K562 treated with DMSO at 1 percent for 12 hours (cell line): ENCODE data around the gene KRTAP4-6. TPM values are rescaled to one million over a fixed set of nuclear protein-coding genes. Genes with fewer than 3 reads are reported as not detected.

ENCODE experiments used
- total RNA-seq: library from RNA; unstranded; fragments of 300-600 nt; gene quantifications from 2 replicates; pipeline ENCODE4 v1.2.3, GENCODE V29; 2022; ENCODE audit not compliant: insufficient read depth

The KRTAP4-6 gene
- not detected in 2 replicates for total RNA-seq

GRCh38 chr17:41140360-41141131 lies at the start of gene KRTAP4-6:
Gene KRTAP4-6 (minus strand): TSS chr17:41140544. CDS start chr17:41140487, 57 bp downstream.

DNA sequence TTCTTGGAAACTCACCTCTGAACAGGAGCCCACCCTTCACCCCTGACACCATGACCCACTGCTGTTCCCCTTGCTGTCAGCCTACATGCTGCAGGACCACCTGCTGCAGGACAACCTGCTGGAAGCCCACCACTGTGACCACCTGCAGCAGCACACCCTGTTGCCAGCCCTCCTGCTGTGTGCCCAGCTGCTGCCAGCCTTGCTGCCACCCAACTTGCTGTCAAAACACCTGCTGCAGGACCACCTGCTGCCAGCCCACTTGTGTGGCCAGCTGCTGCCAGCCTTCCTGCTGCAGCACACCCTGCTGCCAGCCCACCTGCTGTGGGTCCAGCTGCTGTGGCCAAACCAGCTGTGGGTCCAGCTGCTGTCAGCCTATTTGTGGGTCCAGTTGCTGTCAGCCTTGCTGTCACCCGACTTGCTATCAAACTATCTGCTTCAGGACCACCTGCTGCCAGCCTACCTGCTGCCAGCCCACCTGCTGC lies 49.5 kb upstream of the KRTAP4-6 start, which contains the start of gene KRTAP9-1:
TSS of gene KRTAP9-1 (plus strand) at position 51 of the 482 bp plus-strand sequence. CDS start at position 51, 0 bp downstream.

DNA sequence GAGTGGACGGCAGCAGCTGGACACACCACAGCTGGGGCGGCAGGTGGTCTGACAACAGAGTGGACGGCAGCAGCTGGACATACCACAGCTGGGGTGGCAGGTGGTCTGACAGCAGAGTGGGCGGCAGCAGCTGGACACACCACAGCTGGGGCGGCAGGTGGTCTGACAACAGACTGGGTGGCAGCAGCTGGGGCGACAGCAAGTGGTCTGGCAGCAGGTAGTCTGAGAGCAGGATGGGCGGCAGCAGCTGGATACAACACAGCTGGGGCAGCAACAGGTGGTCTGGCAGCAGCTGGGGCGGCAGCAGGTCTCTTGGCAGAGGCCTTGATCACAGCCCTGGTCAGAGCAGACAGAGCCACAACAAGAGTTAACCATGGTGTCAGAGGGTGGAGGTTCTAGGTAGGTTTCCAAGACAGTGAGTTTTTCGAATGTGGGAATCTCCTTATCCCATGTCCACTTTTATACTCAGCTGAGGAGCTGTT lies 44.2 kb upstream of the KRTAP4-6 start, which contains the start of gene KRTAP4-1:
TSS of gene KRTAP4-1 (minus strand) at position 432 of the 482 bp plus-strand sequence. CDS start at position 375, 57 bp downstream.

GRCh38 chr17:41177727-41178271 lies 37.5 kb upstream of the KRTAP4-6 start, which contains the start of gene KRTAP4-2:
Gene KRTAP4-2 (minus strand): TSS chr17:41178221. CDS start chr17:41178164, 57 bp downstream.

DNA sequence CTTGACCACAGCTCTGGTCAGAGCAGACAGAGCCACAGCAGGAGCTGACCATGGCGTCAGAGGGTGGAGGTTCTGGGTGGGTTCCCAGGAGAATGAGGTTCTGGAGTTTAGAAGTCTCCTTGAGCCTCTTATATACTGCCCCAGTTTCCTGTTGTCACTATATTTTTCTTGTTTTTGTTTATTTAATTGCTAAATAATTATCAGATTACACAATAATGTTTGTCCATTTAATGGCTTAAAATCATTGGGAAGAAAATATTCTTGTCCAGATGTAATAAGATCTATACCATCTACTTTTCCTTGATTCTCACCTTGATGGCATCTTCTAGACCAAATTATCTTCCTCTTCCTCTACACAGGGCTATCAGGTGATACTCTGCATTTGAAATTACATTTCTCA lies 27.8 kb upstream of the KRTAP4-6 start, which contains the start of gene KRTAP4-3:
TSS of gene KRTAP4-3 (minus strand) at position 101 of the 400 bp plus-strand sequence. CDS start at position 52, 49 bp downstream.

GRCh38 chr17:41160648-41161047 lies 20.3 kb upstream of the KRTAP4-6 start, which contains the start of gene KRTAP4-4:
Gene KRTAP4-4 (minus strand): TSS chr17:41160748. CDS start chr17:41160691, 57 bp downstream.

DNA sequence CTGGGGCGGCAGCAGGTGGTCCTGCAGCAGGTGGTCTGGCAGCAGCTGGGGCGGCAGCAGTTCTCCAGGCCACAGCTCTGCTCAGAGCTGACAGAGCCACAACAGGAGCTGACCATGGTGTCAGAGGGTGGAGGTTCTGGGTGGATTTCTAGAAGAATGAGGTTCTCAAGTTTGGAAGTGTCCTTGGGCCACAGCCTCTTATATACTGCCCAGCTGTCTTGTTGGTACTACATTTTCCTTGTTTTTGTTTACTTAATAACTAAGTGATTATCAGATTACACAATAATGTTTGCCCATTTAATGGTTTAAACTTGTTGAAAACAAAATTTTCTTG lies 9.3 kb upstream of the KRTAP4-6 start, which contains the start of gene KRTAP4-5:
TSS of gene KRTAP4-5 (minus strand) at position 174 of the 334 bp plus-strand sequence. CDS start at position 116, 58 bp downstream.

DNA sequence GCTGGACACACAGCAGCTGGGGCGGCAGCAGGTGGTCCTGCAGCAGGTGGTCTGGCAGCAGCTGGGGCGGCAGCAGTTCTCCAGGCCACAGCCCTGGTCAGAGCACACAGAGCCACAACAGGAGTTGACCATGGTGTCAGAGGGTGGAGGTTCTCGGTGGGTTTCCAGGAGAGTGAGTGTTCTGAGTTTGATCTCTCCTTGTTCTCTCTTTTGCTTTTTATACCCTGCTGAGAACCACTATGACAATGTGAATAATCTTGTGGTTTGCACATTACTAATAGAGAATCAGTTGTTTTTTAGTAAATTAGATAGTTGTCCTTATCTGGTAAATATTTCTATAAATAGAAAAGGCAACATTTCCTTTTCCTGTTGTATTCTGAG lies 16.4 kb downstream of the KRTAP4-6 start, which contains the start of gene KRTAP4-12:
TSS of gene KRTAP4-12 (minus strand) at position 192 of the 381 bp plus-strand sequence. CDS start at position 132, 60 bp downstream.

DNA sequence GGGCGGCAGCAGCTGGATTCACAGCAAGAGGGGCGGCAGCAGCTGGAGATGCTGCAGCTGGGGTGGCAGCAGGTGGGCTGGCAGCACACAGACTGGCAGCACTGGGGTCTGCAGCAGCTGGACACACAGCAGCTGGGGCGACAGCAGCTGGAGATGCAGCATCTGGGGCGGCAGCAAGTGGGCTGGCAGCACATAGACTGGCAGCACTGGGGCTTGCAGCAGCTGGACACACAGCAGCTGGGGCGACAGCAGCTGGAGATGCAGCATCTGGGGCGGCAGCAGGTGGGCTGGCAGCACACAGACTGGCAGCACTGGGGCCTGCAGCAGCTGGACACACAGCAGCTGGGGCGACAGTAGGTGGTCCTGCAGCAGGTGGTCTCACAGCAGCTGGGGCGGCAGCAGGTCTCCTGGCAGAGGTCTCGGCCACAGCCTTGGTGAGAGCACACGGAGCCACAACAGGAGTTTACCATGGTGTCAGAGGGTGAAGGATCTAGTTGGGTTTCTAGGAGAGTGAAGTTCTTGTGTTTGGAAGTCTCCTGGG lies 22.4 kb downstream of the KRTAP4-6 start, which contains the start of gene KRTAP4-11:
TSS of gene KRTAP4-11 (minus strand) at position 528 of the 541 bp plus-strand sequence. CDS start at position 470, 58 bp downstream.

DNA sequence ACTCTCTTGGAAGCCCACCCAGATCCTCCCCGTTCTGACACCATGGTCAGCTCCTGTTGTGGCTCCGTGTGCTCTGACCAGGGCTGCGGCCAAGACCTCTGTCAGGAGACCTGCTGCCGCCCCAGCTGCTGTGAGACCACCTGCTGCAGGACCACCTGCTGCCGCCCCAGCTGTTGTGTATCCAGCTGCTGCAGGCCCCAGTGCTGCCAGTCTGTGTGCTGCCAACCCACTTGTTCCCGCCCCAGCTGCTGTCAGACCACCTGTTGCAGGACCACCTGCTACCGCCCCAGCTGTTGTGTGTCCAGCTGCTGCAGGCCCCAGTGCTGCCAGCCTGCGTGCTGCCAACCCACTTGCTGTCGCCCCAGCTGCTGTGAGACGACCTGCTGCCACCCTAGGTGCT lies 35.0 kb downstream of the KRTAP4-6 start, which contains the start of gene KRTAP4-9:
TSS of gene KRTAP4-9 (plus strand) at position 43 of the 400 bp plus-strand sequence. CDS start at position 43, 0 bp downstream.

DNA sequence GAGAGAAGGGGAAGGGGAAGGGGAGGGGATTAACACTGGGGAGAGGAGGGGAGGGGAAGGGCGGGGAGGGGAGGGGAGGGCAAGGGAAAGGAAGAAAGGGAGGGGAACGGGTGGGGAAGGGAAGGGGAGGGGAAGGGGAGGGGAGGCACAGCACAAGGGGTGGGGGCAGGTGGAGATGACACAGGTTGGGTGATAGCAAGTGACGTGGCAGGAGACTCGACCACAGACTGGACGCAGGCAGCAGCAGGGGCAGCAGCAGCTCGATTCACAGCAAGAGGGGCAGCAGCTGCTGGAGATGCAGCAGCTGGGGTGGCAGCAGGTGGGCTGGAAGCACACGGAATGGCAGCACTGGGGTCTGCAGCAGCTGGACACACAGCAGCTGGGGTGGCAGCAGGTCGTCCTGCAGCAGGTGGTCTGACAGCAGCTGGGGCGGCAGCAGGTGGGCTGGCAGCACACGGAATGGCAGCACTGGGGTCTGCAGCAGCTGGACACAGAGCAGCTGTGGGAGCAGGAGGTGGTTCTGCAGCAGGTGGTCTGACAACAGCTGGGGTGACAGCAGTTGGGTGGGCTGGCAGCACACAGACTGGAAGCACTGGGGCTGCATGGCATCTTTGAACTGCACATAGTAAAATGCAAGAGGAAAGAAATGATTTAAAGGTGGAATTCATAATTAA lies 38.6 kb downstream of the KRTAP4-6 start, which contains the start of gene KRTAP4-16:
TSS of gene KRTAP4-16 (minus strand) at position 624 of the 674 bp plus-strand sequence. CDS start at position 624, 0 bp downstream.

DNA sequence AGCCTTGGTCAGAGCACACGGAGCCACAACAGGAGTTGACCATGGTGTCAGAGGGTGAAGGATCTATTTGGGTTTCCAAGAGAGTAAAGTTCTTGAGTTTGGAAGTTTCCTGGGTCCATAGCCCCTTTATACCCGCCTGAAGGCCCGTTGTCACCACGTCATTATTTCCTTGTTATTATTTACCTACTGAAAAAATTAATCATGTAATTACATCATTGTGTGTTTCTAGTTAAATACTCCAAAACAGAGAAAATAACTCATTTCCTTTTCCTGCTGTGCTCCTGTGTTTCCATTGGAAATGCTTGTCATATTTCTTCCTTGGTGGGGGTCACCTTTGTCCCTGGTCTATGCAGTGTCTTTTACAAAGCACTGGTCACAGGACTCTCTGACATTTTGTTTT lies 42.3 kb downstream of the KRTAP4-6 start, which contains the start of gene KRTAP4-8:
TSS of gene KRTAP4-8 (minus strand) at position 101 of the 400 bp plus-strand sequence. CDS start at position 43, 58 bp downstream.

Other genes with a start within 250 kb of the KRTAP4-6 start
- gene KRT23, start 202.9 kb downstream of the KRTAP4-6 start, total RNA-seq = not detected in 2 replicates
- gene KRT39, start 173.6 kb downstream of the KRTAP4-6 start, total RNA-seq = not detected in 2 replicates
- not detected in 2 replicates for gene KRT40, start 156.2 kb downstream of the KRTAP4-6 start, total RNA-seq
- not detected in 2 replicates for gene KRTAP3-3, start 146.4 kb downstream of the KRTAP4-6 start, total RNA-seq
- not detected in 2 replicates for gene KRTAP3-2, start 140.6 kb downstream of the KRTAP4-6 start, total RNA-seq
- not detected in 2 replicates for gene KRTAP3-1, start 131.4 kb downstream of the KRTAP4-6 start, total RNA-seq
- not detected in 2 replicates for gene KRTAP1-5, start 113.3 kb downstream of the KRTAP4-6 start, total RNA-seq
- not detected in 2 replicates for gene KRTAP1-4, start 110.3 kb downstream of the KRTAP4-6 start, total RNA-seq
- not detected in 2 replicates for gene KRTAP1-3, start 105.7 kb downstream of the KRTAP4-6 start, total RNA-seq
- gene KRTAP1-1, start 99.1 kb downstream of the KRTAP4-6 start, total RNA-seq = not detected in 2 replicates
- gene KRTAP2-1, start 93.2 kb downstream of the KRTAP4-6 start, total RNA-seq = not detected in 2 replicates
- not detected in 2 replicates for gene KRTAP2-2, start 85.3 kb downstream of the KRTAP4-6 start, total RNA-seq
- not detected in 2 replicates for gene KRTAP2-3, start 80.4 kb downstream of the KRTAP4-6 start, total RNA-seq
- not detected in 2 replicates for gene KRTAP2-4, start 74.7 kb downstream of the KRTAP4-6 start, total RNA-seq
- gene KRTAP4-7, start 56.4 kb downstream of the KRTAP4-6 start, total RNA-seq = not detected in 2 replicates
- not detected in 2 replicates for gene KRTAP4-8, start 42.4 kb downstream of the KRTAP4-6 start, total RNA-seq
- not detected in 2 replicates for gene KRTAP4-16, start 38.3 kb downstream of the KRTAP4-6 start, total RNA-seq
- gene KRTAP4-9, start 35.2 kb downstream of the KRTAP4-6 start, total RNA-seq = not detected in 2 replicates
- not detected in 2 replicates for gene KRTAP4-11, start 22.2 kb downstream of the KRTAP4-6 start, total RNA-seq
- not detected in 2 replicates for gene KRTAP4-12, start 16.4 kb downstream of the KRTAP4-6 start, total RNA-seq
- not detected in 2 replicates for gene KRTAP4-5, start 9.3 kb upstream of the KRTAP4-6 start, total RNA-seq
- not detected in 2 replicates for gene KRTAP4-4, start 20.2 kb upstream of the KRTAP4-6 start, total RNA-seq
- gene KRTAP4-3, start 27.7 kb upstream of the KRTAP4-6 start, total RNA-seq = not detected in 2 replicates
- not detected in 2 replicates for gene KRTAP4-2, start 37.7 kb upstream of the KRTAP4-6 start, total RNA-seq
- gene KRTAP4-1, start 44.4 kb upstream of the KRTAP4-6 start, total RNA-seq = not detected in 2 replicates
- gene KRTAP9-1, start 49.3 kb upstream of the KRTAP4-6 start, total RNA-seq = not detected in 2 replicates
- not detected in 2 replicates for gene KRTAP9-2, start 86.1 kb upstream of the KRTAP4-6 start, total RNA-seq
- not detected in 2 replicates for gene KRTAP9-3, start 91.9 kb upstream of the KRTAP4-6 start, total RNA-seq
- gene KRTAP9-8, start 97.5 kb upstream of the KRTAP4-6 start, total RNA-seq = not detected in 2 replicates
- not detected in 2 replicates for gene KRTAP9-4, start 109.1 kb upstream of the KRTAP4-6 start, total RNA-seq
- not detected in 2 replicates for gene KRTAP9-9, start 114.8 kb upstream of the KRTAP4-6 start, total RNA-seq
- not detected in 2 replicates for gene KRTAP9-6, start 124.8 kb upstream of the KRTAP4-6 start, total RNA-seq
- gene KRTAP9-7, start 135.2 kb upstream of the KRTAP4-6 start, total RNA-seq = not detected in 2 replicates
- gene KRTAP29-1, start 162.3 kb upstream of the KRTAP4-6 start, total RNA-seq = not detected in 2 replicates
- not detected in 2 replicates for gene KRTAP16-1, start 168.8 kb upstream of the KRTAP4-6 start, total RNA-seq
- gene KRTAP17-1, start 175.2 kb upstream of the KRTAP4-6 start, total RNA-seq = not detected in 2 replicates
- gene KRT33A, start 210.3 kb upstream of the KRTAP4-6 start, total RNA-seq = not detected in 2 replicates
- gene KRT33B, start 229.3 kb upstream of the KRTAP4-6 start, total RNA-seq = not detected in 2 replicates
- not detected in 2 replicates for gene KRT34, start 241.8 kb upstream of the KRTAP4-6 start, total RNA-seq